T follicular helper cell (primary cell): Measurements from ENCODE around the gene CCDC59.

Source experiments
- DNase-seq: peaks from one replicate; pipeline ENCODE4 v3.0.0-alpha.2; 2020; ENCODE audit warnings: low read depth

Gene CCDC59

GRCh38 chr12:82314406-82314892 lies 43.7 kb downstream of the CCDC59 start:
- DNase-seq: no peak
